Measurements from ENCODE around the gene C1orf210.

C1orf210 gene

DNA sequence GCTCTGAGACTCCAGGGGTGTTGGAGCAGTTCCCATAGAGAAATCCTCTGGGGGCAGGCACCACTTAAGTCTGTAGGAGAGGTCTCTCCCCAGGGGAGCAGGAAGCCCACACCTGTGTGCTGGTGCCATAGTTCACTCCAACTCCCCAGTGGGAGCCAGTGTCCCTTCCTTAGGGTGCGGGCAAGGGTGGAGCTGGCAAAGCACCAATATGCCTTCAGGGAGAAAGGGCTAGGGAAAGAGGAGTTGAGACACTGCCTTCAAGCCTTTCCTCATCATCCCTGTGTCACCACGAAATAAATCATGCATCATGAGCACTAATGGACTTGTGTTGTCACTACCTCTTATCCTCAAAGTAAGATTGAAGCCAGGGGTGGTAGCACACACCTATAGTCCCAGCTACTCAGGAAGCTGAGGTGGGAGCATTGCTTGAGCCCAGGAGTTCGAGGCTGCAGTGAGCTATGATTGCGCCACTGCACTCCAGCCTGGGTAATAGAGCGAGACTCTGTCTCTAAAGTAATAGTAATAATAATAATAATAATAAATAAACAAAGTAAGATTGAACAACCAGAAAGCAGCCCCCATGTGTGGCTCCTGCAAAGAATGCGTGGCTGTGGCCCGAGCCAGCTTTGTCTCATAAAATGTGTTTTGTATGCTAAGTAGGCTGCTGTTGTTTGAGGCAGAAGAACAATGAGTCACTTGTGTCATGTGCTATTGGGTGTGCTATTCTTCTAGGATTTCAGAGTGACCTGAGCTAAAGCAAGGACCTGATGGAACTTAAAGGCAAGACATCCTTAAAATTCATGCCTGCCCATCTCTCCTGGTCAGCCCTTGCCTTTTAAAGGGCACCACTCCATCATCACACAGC is 8.7 kb upstream of the C1orf210 start:
- H3K9me3 ChIP-seq (ENCODE audit: control insufficient read depth, insufficient read depth, low read length), result no peaks in the 10 kb centered on the region
- H3K4me3 ChIP-seq (ENCODE audit: low read length), result no peak overlapping the region
- H3K79me2 ChIP-seq (ENCODE audit: control insufficient read depth, low read length), result no peaks in the 10 kb centered on the region
- no peaks in the 10 kb centered on the region for H3K9me2 ChIP-seq (replicated peaks; ENCODE audit: control insufficient read depth, low read length)
- no peak overlapping the region for H3K27ac ChIP-seq (ENCODE audit: low read depth, low read length)
- no peaks in the 10 kb centered on the region for H3K36me3 ChIP-seq (ENCODE audit: control insufficient read depth, low read length)
- H3K4me2 ChIP-seq (ENCODE audit: low read length), result no peak overlapping the region
- no peaks in the 10 kb centered on the region for H3F3A ChIP-seq (ENCODE audit: control insufficient read depth, insufficient read depth)
- H4K20me1 ChIP-seq (ENCODE audit: control insufficient read depth, insufficient read depth, low read depth, low read length), result no peaks in the 10 kb centered on the region
- no peak for TF ChIP-seq EZH2phosphoT487 (IDR thresholded peaks at IDR 0.05; ENCODE audit: borderline replicate concordance, low read length)
- TF ChIP-seq, protein P1, sequence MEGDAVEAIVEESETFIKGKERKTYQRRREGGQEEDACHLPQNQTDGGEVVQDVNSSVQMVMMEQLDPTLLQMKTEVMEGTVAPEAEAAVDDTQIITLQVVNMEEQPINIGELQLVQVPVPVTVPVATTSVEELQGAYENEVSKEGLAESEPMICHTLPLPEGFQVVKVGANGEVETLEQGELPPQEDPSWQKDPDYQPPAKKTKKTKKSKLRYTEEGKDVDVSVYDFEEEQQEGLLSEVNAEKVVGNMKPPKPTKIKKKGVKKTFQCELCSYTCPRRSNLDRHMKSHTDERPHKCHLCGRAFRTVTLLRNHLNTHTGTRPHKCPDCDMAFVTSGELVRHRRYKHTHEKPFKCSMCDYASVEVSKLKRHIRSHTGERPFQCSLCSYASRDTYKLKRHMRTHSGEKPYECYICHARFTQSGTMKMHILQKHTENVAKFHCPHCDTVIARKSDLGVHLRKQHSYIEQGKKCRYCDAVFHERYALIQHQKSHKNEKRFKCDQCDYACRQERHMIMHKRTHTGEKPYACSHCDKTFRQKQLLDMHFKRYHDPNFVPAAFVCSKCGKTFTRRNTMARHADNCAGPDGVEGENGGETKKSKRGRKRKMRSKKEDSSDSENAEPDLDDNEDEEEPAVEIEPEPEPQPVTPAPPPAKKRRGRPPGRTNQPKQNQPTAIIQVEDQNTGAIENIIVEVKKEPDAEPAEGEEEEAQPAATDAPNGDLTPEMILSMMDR (IDR thresholded peaks at IDR 0.05; ENCODE audit: low read depth, low read length, poor library complexity, severe bottlenecking), result no peak
- no peaks in the 10 kb centered on the region for H3K27me3 ChIP-seq (ENCODE audit: control insufficient read depth, low read length)
- H3K4me1 ChIP-seq (ENCODE audit: control insufficient read depth, low read length), result no peaks in the 10 kb centered on the region

DNA sequence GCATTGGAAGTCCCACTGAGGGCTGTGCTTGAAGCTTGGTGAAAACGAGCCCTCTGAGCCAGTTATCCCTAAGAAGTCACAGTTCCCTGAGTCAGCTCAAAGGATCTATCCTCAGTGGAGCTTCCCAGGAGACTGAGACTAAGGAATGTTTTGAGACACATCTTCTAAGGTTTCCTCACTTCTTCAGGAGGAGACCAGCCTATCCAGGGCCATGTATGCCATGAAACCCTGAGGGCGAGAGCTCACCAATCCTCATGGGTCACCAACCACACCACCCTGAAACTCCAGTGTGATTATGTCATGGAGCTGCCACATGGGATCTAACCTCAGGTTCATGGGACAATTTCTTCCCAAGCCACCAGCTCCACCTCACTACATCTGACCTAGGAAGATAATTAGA is 7.8 kb upstream of the C1orf210 start:
- H3K36me3 ChIP-seq (ENCODE audit: control insufficient read depth, low read length), result no peaks in the 10 kb centered on the region
- H3K4me1 ChIP-seq (ENCODE audit: control insufficient read depth, low read length), result no peaks in the 10 kb centered on the region
- no peaks in the 10 kb centered on the region for H4K20me1 ChIP-seq (ENCODE audit: control insufficient read depth, insufficient read depth, low read depth, low read length)
- no peaks in the 10 kb centered on the region for H3K9me3 ChIP-seq (ENCODE audit: control insufficient read depth, insufficient read depth, low read length)
- H3K27ac ChIP-seq (ENCODE audit: low read depth, low read length), result no peak overlapping the region
- H3K79me2 ChIP-seq (ENCODE audit: control insufficient read depth, low read length), result no peaks in the 10 kb centered on the region
- H3K27me3 ChIP-seq (ENCODE audit: control insufficient read depth, low read length), result no peaks in the 10 kb centered on the region
- no peak for TF ChIP-seq EZH2phosphoT487 (IDR thresholded peaks at IDR 0.05; ENCODE audit: borderline replicate concordance, low read length)
- TF ChIP-seq, protein P1 (IDR thresholded peaks at IDR 0.05; ENCODE audit: low read depth, low read length, poor library complexity, severe bottlenecking), result no peak
- no peak overlapping the region for H3K4me2 ChIP-seq (ENCODE audit: low read length)
- no peaks in the 10 kb centered on the region for H3F3A ChIP-seq (ENCODE audit: control insufficient read depth, insufficient read depth)
- no peak overlapping the region for H3K4me3 ChIP-seq (ENCODE audit: low read length)
- H3K9me2 ChIP-seq (replicated peaks; ENCODE audit: control insufficient read depth, low read length), result no peaks in the 10 kb centered on the region

- Histone ChIP-seq H4K20me1 (ENCODE audit: control insufficient read depth, insufficient read depth, low read depth, low read length) (no peaks in the 10 kb centered on the region), H3K9me2 (replicated peaks; ENCODE audit: control insufficient read depth, low read length) (no peaks in the 10 kb centered on the region), H3F3A (ENCODE audit: control insufficient read depth, insufficient read depth) (no peaks in the 10 kb centered on the region), H3K9me3 (ENCODE audit: control insufficient read depth, insufficient read depth, low read length) (no peaks in the 10 kb centered on the region), H3K36me3 (ENCODE audit: control insufficient read depth, low read length) (no peaks in the 10 kb centered on the region), H3K4me2 (ENCODE audit: low read length) (no peak overlapping the region), H3K79me2 (ENCODE audit: control insufficient read depth, low read length) (no peaks in the 10 kb centered on the region), H3K4me3 (ENCODE audit: low read length) (no peak overlapping the region), H3K27me3 (ENCODE audit: control insufficient read depth, low read length) (peaks cover 3% of the 10 kb centered on the region; the same call in 1 of the 2 replicates), H3K4me1 (ENCODE audit: control insufficient read depth, low read length) (no peaks in the 10 kb centered on the region), H3K27ac (ENCODE audit: low read depth, low read length) (no peak overlapping the region)
- TF ChIP-seq EZH2phosphoT487 (IDR thresholded peaks at IDR 0.05; ENCODE audit: borderline replicate concordance, low read length), result no peak
- TF ChIP-seq, protein P1 (IDR thresholded peaks at IDR 0.05; ENCODE audit: low read depth, low read length, poor library complexity, severe bottlenecking), result no peak
Observed at GRCh38 chr1:43292679-43293078, 7.3 kb upstream of the C1orf210 start.

All from DOHH2 (cell line).